Measurements from ENCODE around the gene SH3GL2.

The SH3GL2 gene

GRCh38 chr9:17725399-17726010, 146.6 kb downstream of the SH3GL2 start:
- no peaks in the 10 kb centered on the region for H3K79me1 ChIP-seq (ENCODE audit: low read length)
- no peak overlapping the region for H3K56ac ChIP-seq (ENCODE audit: low read length)
- H3K4me2 ChIP-seq (ENCODE audit: low read length) = no peak overlapping the region
- no peak overlapping the region for H3K9ac ChIP-seq (ENCODE audit: low read length)
- WGBS (ENCODE audit: extremely low coverage, insufficient coverage, low lambda C conversion rate) = no CpG with 5 or more reads among the region's 4 CpGs
- H3K27ac ChIP-seq (ENCODE audit: low read depth, low read length) = no peak overlapping the region
- H4K5ac ChIP-seq (ENCODE audit: low read length) = no peak overlapping the region
- H3K23ac ChIP-seq (ENCODE audit: low read length) = no peak overlapping the region
- H2BK15ac ChIP-seq (replicated peaks; ENCODE audit: low read depth) = no peak overlapping the region
- no peaks in the 10 kb centered on the region for H3K79me2 ChIP-seq (ENCODE audit: control insufficient read depth, insufficient read depth, low read length)
- no peak overlapping the region for H3K4me3 ChIP-seq (ENCODE audit: low read length)
- no peak overlapping the region for H3K4ac ChIP-seq (ENCODE audit: low read depth, low read length)
- H3K36me3 ChIP-seq (ENCODE audit: control insufficient read depth, insufficient read depth, low read length) = no peaks in the 10 kb centered on the region
- H2BK120ac ChIP-seq (ENCODE audit: low read depth, low read length) = no peak overlapping the region
- H4K8ac ChIP-seq (ENCODE audit: low read depth, low read length) = no peak overlapping the region
- H3K4me1 ChIP-seq (ENCODE audit: control insufficient read depth, low read depth, low read length) = no peaks in the 10 kb centered on the region
- H3K18ac ChIP-seq (ENCODE audit: low read length) = no peak overlapping the region
- no peaks in the 10 kb centered on the region for H3K27me3 ChIP-seq (ENCODE audit: insufficient read depth, low read length, poor library complexity)
- peak; percentile 1 for DNase-seq
- no peak overlapping the region for H2BK5ac ChIP-seq (ENCODE audit: low read length)
- no peak overlapping the region for H2AK5ac ChIP-seq (ENCODE audit: low read length)

GRCh38 chr9:17726298-17726697, 147.4 kb downstream of the SH3GL2 start:
- DNase-seq = no peak
- H3K9ac ChIP-seq (ENCODE audit: low read length) = no peak overlapping the region
- H3K4ac ChIP-seq (ENCODE audit: low read depth, low read length) = no peak overlapping the region
- H3K4me3 ChIP-seq (ENCODE audit: low read length) = no peak overlapping the region
- H3K4me2 ChIP-seq (ENCODE audit: low read length) = no peak overlapping the region
- H3K23ac ChIP-seq (ENCODE audit: low read length) = no peak overlapping the region
- H2BK5ac ChIP-seq (ENCODE audit: low read length) = no peak overlapping the region
- no peak overlapping the region for H2BK15ac ChIP-seq (replicated peaks; ENCODE audit: low read depth)
- H2AK5ac ChIP-seq (ENCODE audit: low read length) = no peak overlapping the region
- H3K27ac ChIP-seq (ENCODE audit: low read depth, low read length) = no peak overlapping the region
- H3K18ac ChIP-seq (ENCODE audit: low read length) = no peak overlapping the region
- no peaks in the 10 kb centered on the region for H3K27me3 ChIP-seq (ENCODE audit: insufficient read depth, low read length, poor library complexity)
- H2BK120ac ChIP-seq (ENCODE audit: low read depth, low read length) = no peak overlapping the region
- no peaks in the 10 kb centered on the region for H3K36me3 ChIP-seq (ENCODE audit: control insufficient read depth, insufficient read depth, low read length)
- no peaks in the 10 kb centered on the region for H3K4me1 ChIP-seq (ENCODE audit: control insufficient read depth, low read depth, low read length)
- H3K79me1 ChIP-seq (ENCODE audit: low read length) = no peaks in the 10 kb centered on the region
- H4K8ac ChIP-seq (ENCODE audit: low read depth, low read length) = no peak overlapping the region
- WGBS (ENCODE audit: extremely low coverage, insufficient coverage, low lambda C conversion rate) = no CpG with 5 or more reads among the region's 5 CpGs
- H4K5ac ChIP-seq (ENCODE audit: low read length) = no peak overlapping the region
- no peaks in the 10 kb centered on the region for H3K79me2 ChIP-seq (ENCODE audit: control insufficient read depth, insufficient read depth, low read length)
- no peak overlapping the region for H3K56ac ChIP-seq (ENCODE audit: low read length)

- H3K4me1 ChIP-seq (ENCODE audit: control insufficient read depth, low read depth, low read length) = no peaks in the 10 kb centered on the region
- H3K18ac ChIP-seq (ENCODE audit: low read length) = no peak overlapping the region
- no peak overlapping the region for H3K27ac ChIP-seq (ENCODE audit: low read depth, low read length)
- H2BK120ac ChIP-seq (ENCODE audit: low read depth, low read length) = no peak overlapping the region
- H3K79me2 ChIP-seq (ENCODE audit: control insufficient read depth, insufficient read depth, low read length) = no peaks in the 10 kb centered on the region
- H2AK5ac ChIP-seq (ENCODE audit: low read length) = no peak overlapping the region
- H3K9ac ChIP-seq (ENCODE audit: low read length) = no peak overlapping the region
- no peak overlapping the region for H2BK5ac ChIP-seq (ENCODE audit: low read length)
- WGBS (ENCODE audit: extremely low coverage, insufficient coverage, low lambda C conversion rate) = no CpG with 5 or more reads among the region's 7 CpGs
- H3K4ac ChIP-seq (ENCODE audit: low read depth, low read length) = no peak overlapping the region
- no peak overlapping the region for H4K5ac ChIP-seq (ENCODE audit: low read length)
- no peaks in the 10 kb centered on the region for H3K27me3 ChIP-seq (ENCODE audit: insufficient read depth, low read length, poor library complexity)
- H3K4me2 ChIP-seq (ENCODE audit: low read length) = no peak overlapping the region
- no peak for DNase-seq
- H3K79me1 ChIP-seq (ENCODE audit: low read length) = no peaks in the 10 kb centered on the region
- H3K4me3 ChIP-seq (ENCODE audit: low read length) = no peak overlapping the region
- no peak overlapping the region for H2BK15ac ChIP-seq (replicated peaks; ENCODE audit: low read depth)
- no peak overlapping the region for H4K8ac ChIP-seq (ENCODE audit: low read depth, low read length)
- no peaks in the 10 kb centered on the region for H3K36me3 ChIP-seq (ENCODE audit: control insufficient read depth, insufficient read depth, low read length)
- no peak overlapping the region for H3K56ac ChIP-seq (ENCODE audit: low read length)
- no peak overlapping the region for H3K23ac ChIP-seq (ENCODE audit: low read length)
Observed at GRCh38 chr9:17730899-17731298, 152.0 kb downstream of the SH3GL2 start.

DNA sequence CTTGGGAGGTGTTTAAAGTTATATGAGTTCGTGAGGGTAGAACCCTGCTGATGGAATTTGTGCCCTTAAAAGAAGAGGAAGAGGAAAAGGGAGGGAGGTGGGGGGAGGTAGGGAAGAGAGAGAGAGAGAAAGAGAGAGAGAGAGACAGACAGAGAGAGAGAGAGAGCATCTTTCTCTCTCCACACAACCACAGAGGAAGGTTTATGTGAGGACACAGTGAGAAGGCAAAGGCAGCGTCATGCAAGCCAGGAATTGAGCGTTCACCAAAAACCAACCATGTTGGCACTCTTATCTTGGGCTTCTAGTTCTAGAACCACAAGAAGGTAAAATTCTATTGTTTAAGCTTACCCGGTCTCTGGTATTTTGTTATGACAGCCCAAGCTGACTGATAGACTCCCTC, 152.4 kb downstream of the SH3GL2 start:
- no peak overlapping the region for H3K4me2 ChIP-seq (ENCODE audit: low read length)
- no peak overlapping the region for H3K18ac ChIP-seq (ENCODE audit: low read length)
- H3K79me1 ChIP-seq (ENCODE audit: low read length) = no peaks in the 10 kb centered on the region
- H3K4ac ChIP-seq (ENCODE audit: low read depth, low read length) = no peak overlapping the region
- no peaks in the 10 kb centered on the region for H3K36me3 ChIP-seq (ENCODE audit: control insufficient read depth, insufficient read depth, low read length)
- WGBS (ENCODE audit: extremely low coverage, insufficient coverage, low lambda C conversion rate) = no CpG with 5 or more reads among the region's 4 CpGs
- H3K56ac ChIP-seq (ENCODE audit: low read length) = no peak overlapping the region
- H3K4me1 ChIP-seq (ENCODE audit: control insufficient read depth, low read depth, low read length) = no peaks in the 10 kb centered on the region
- H3K4me3 ChIP-seq (ENCODE audit: low read length) = no peak overlapping the region
- H3K23ac ChIP-seq (ENCODE audit: low read length) = no peak overlapping the region
- no peak overlapping the region for H2AK5ac ChIP-seq (ENCODE audit: low read length)
- no peak overlapping the region for H2BK5ac ChIP-seq (ENCODE audit: low read length)
- no peaks in the 10 kb centered on the region for H3K27me3 ChIP-seq (ENCODE audit: insufficient read depth, low read length, poor library complexity)
- H3K9ac ChIP-seq (ENCODE audit: low read length) = no peak overlapping the region
- H2BK15ac ChIP-seq (replicated peaks; ENCODE audit: low read depth) = no peak overlapping the region
- H2BK120ac ChIP-seq (ENCODE audit: low read depth, low read length) = no peak overlapping the region
- no peaks in the 10 kb centered on the region for H3K79me2 ChIP-seq (ENCODE audit: control insufficient read depth, insufficient read depth, low read length)
- no peak overlapping the region for H3K27ac ChIP-seq (ENCODE audit: low read depth, low read length)
- no peak for DNase-seq
- H4K8ac ChIP-seq (ENCODE audit: low read depth, low read length) = no peak overlapping the region
- H4K5ac ChIP-seq (ENCODE audit: low read length) = no peak overlapping the region

DNA sequence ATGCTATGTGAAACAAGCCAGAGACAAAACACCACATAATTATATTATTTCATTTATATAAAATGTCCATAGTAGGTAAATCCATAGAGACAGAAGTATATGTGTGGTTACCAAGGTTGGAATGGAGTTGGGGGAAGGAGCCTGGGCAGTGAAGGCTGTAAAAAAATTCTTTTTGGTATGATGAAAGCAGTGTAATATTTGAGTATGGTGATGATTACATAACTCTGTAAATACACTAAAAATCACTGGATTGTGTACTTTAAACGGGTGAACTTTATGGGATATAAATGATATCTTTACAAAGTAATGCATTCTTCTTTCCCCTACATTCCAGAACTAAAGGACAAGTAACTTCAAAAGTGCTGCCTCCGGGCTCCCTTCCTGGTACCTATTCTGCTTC, 155.8 kb downstream of the SH3GL2 start:
- H3K9ac ChIP-seq (ENCODE audit: low read length) = no peak overlapping the region
- H2BK120ac ChIP-seq (ENCODE audit: low read depth, low read length) = no peak overlapping the region
- no peak overlapping the region for H2BK5ac ChIP-seq (ENCODE audit: low read length)
- H3K18ac ChIP-seq (ENCODE audit: low read length) = no peak overlapping the region
- no peak overlapping the region for H4K5ac ChIP-seq (ENCODE audit: low read length)
- no peak overlapping the region for H3K23ac ChIP-seq (ENCODE audit: low read length)
- no peak overlapping the region for H3K56ac ChIP-seq (ENCODE audit: low read length)
- H3K27ac ChIP-seq (ENCODE audit: low read depth, low read length) = no peak overlapping the region
- no peaks in the 10 kb centered on the region for H3K79me2 ChIP-seq (ENCODE audit: control insufficient read depth, insufficient read depth, low read length)
- H2BK15ac ChIP-seq (replicated peaks; ENCODE audit: low read depth) = no peak overlapping the region
- no peak overlapping the region for H3K4me3 ChIP-seq (ENCODE audit: low read length)
- DNase-seq = no peak
- H3K79me1 ChIP-seq (ENCODE audit: low read length) = no peaks in the 10 kb centered on the region
- WGBS (ENCODE audit: extremely low coverage, insufficient coverage, low lambda C conversion rate) = no CpG with 5 or more reads among the region's 2 CpGs
- H2AK5ac ChIP-seq (ENCODE audit: low read length) = no peak overlapping the region
- H4K8ac ChIP-seq (ENCODE audit: low read depth, low read length) = no peak overlapping the region
- no peaks in the 10 kb centered on the region for H3K36me3 ChIP-seq (ENCODE audit: control insufficient read depth, insufficient read depth, low read length)
- H3K4me2 ChIP-seq (ENCODE audit: low read length) = no peak overlapping the region
- H3K27me3 ChIP-seq (ENCODE audit: insufficient read depth, low read length, poor library complexity) = no peaks in the 10 kb centered on the region
- H3K4me1 ChIP-seq (ENCODE audit: control insufficient read depth, low read depth, low read length) = no peaks in the 10 kb centered on the region
- H3K4ac ChIP-seq (ENCODE audit: low read depth, low read length) = no peak overlapping the region

DNA sequence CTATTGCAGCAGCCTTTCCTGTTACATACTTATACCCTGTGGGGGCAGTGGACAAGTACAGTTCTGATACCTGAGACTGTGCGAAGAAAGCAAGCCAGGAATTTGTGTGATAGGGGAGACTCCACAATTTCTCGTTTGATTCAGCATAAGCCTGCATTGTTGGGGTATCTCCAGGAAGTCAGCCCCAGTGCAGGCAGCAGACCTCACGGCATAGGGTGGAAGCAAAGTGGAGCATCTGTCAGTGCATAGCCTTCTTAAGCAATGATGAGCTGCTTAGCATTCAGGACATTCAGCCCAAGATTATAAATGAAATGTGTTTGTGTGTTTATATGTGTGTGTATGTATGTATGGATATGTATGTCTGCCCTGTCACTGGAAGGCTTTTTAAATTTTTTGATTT, 157.0 kb downstream of the SH3GL2 start:
- no peak overlapping the region for H4K5ac ChIP-seq (ENCODE audit: low read length)
- H3K36me3 ChIP-seq (ENCODE audit: control insufficient read depth, insufficient read depth, low read length) = no peaks in the 10 kb centered on the region
- H2BK120ac ChIP-seq (ENCODE audit: low read depth, low read length) = no peak overlapping the region
- no peak overlapping the region for H3K27ac ChIP-seq (ENCODE audit: low read depth, low read length)
- H3K9ac ChIP-seq (ENCODE audit: low read length) = no peak overlapping the region
- no peak overlapping the region for H2BK15ac ChIP-seq (replicated peaks; ENCODE audit: low read depth)
- DNase-seq = no peak
- no peaks in the 10 kb centered on the region for H3K27me3 ChIP-seq (ENCODE audit: insufficient read depth, low read length, poor library complexity)
- H3K4me3 ChIP-seq (ENCODE audit: low read length) = no peak overlapping the region
- H3K56ac ChIP-seq (ENCODE audit: low read length) = no peak overlapping the region
- H3K4me2 ChIP-seq (ENCODE audit: low read length) = no peak overlapping the region
- no peak overlapping the region for H4K8ac ChIP-seq (ENCODE audit: low read depth, low read length)
- no peak overlapping the region for H3K4ac ChIP-seq (ENCODE audit: low read depth, low read length)
- H2AK5ac ChIP-seq (ENCODE audit: low read length) = no peak overlapping the region
- H3K79me1 ChIP-seq (ENCODE audit: low read length) = no peaks in the 10 kb centered on the region
- no peaks in the 10 kb centered on the region for H3K79me2 ChIP-seq (ENCODE audit: control insufficient read depth, insufficient read depth, low read length)
- H3K4me1 ChIP-seq (ENCODE audit: control insufficient read depth, low read depth, low read length) = no peaks in the 10 kb centered on the region
- H3K18ac ChIP-seq (ENCODE audit: low read length) = no peak overlapping the region
- H3K23ac ChIP-seq (ENCODE audit: low read length) = no peak overlapping the region
- WGBS (ENCODE audit: extremely low coverage, insufficient coverage, low lambda C conversion rate) = no CpG with 5 or more reads among the region's 3 CpGs
- H2BK5ac ChIP-seq (ENCODE audit: low read length) = no peak overlapping the region

All from mesendoderm (in vitro differentiated cells).